Mesodermal cell (in vitro differentiated cells): ENCODE data around the gene MMP14.

ENCODE experiments used
- H3K27ac ChIP-seq: 2 replicates; pipeline ENCODE4 v1.7.0; 2013; ENCODE audit warnings: mild to moderate bottlenecking, low read depth, low read length, moderate library complexity; ENCODE audit not compliant: severe bottlenecking
- H3K36me3 ChIP-seq: 2 replicates; pipeline ENCODE4 v1.7.1; 2013; ENCODE audit warnings: mild to moderate bottlenecking, low read length, moderate library complexity; ENCODE audit not compliant: control insufficient read depth, insufficient read depth
- H3K4me1 ChIP-seq: one replicate; pipeline ENCODE4 v1.7.1; 2013; ENCODE audit warnings: mild to moderate bottlenecking, low read length; ENCODE audit not compliant: insufficient read depth, control insufficient read depth, poor library complexity, severe bottlenecking
- H3K4me3 ChIP-seq: 2 replicates; pipeline ENCODE4 v1.7.0; 2013; ENCODE audit warnings: low read length, control low read depth, mild to moderate bottlenecking; ENCODE audit not compliant: insufficient read depth, poor library complexity, severe bottlenecking; ENCODE audit errors: extremely low read depth
- H3K9me3 ChIP-seq: 2 replicates; pipeline ENCODE4 v1.7.1; 2013; ENCODE audit warnings: mild to moderate bottlenecking, low read length, moderate library complexity; ENCODE audit not compliant: control insufficient read depth
- WGBS, 2 experiments: methylation state at CpG; one replicate each; pipeline ENCODE4 v1.1.5; 2013; ENCODE audit warnings: missing lambda C conversion rate in 2 of 2; ENCODE audit not compliant: insufficient coverage in 2 of 2; 5-methylcytosine and 5-hydroxymethylcytosine counted together

Gene MMP14

GRCh38 chr14:22864979-22865378 lies 28.6 kb downstream of the MMP14 start:
- Histone ChIP-seq H3K36me3 (no peaks in the 10 kb centered on the region), H3K4me3 (no peak overlapping the region), H3K4me1 (no peaks in the 10 kb centered on the region), H3K27ac (no peak overlapping the region), H3K9me3 (no peaks in the 10 kb centered on the region)
- WGBS, 2 experiments, result 80% methylated on average over 1 of the region's 4 CpGs; no CpG with 5 or more reads in 1 of the 2 experiments

- no peak overlapping the region for H3K27ac ChIP-seq
- no peaks in the 10 kb centered on the region for H3K36me3 ChIP-seq
- no peaks in the 10 kb centered on the region for H3K4me1 ChIP-seq
- H3K4me3 ChIP-seq, result no peak overlapping the region
- H3K9me3 ChIP-seq, result no peaks in the 10 kb centered on the region
- 38 to 45% methylated on average over 1 to 2 of the region's 6 CpGs for WGBS, 2 experiments
These were observed 29.3 kb downstream of the MMP14 start for GRCh38 chr14:22865424-22866405.

GRCh38 chr14:22866874-22867273 lies 30.5 kb downstream of the MMP14 start:
- 98 to 100% methylated on average over 3 to 5 of the region's 5 CpGs for WGBS, 2 experiments
- no peaks in the 10 kb centered on the region for H3K36me3 ChIP-seq

GRCh38 chr14:22870811-22871223 lies 34.4 kb downstream of the MMP14 start:
- H3K4me1 ChIP-seq, result no peaks in the 10 kb centered on the region
- WGBS, 2 experiments, result no CpG with 5 or more reads among the region's 1 CpG
- peak overlapping the region; percentile 86 for H3K27ac ChIP-seq
- no peaks in the 10 kb centered on the region for H3K9me3 ChIP-seq
- H3K4me3 ChIP-seq, result peak overlapping the region; percentile 90
- H3K36me3 ChIP-seq, result peaks cover 28% of the 10 kb centered on the region

More at GRCh38 chr14:22866874-22867273, 30.5 kb downstream of the MMP14 start:
- Histone ChIP-seq H3K4me1 (no peaks in the 10 kb centered on the region), H3K27ac (no peak overlapping the region), H3K4me3 (no peak overlapping the region), H3K9me3 (no peaks in the 10 kb centered on the region)

- Histone ChIP-seq H3K4me3 (peak within 1 kb of the TSS; percentile 90), H3K4me1 (no peaks in the 10 kb centered on the region), H3K36me3 (peaks cover 34% of the 10 kb centered on the region), H3K9me3 (no peaks in the 10 kb centered on the region), H3K27ac (peak within 1 kb of the TSS; percentile 86)
- whole genome bisulfite sequencing, 2 experiments, result 0% methylated on average over 38 to 42 of the region's 50 CpGs
These were observed 35.0 kb downstream of the MMP14 start, which contains the start of gene LRP10 for GRCh38 chr14:22871224-22872032. LRP10 (plus strand) TSS chr14:22871740; CDS start chr14:22872304, 564 bp downstream.

- 0% methylated on average over 32 to 39 of the region's 45 CpGs for WGBS, 2 experiments
These were observed 35.8 kb downstream of the MMP14 start for GRCh38 chr14:22872033-22872832.

GRCh38 chr14:22872833-22873520 lies 36.6 kb downstream of the MMP14 start:
- WGBS, 2 experiments, result 70 to 71% methylated on average over 7 to 10 of the region's 10 CpGs
- H3K9me3 ChIP-seq, result no peaks in the 10 kb centered on the region
- H3K27ac ChIP-seq, result peak overlapping the region; percentile 86
- no peaks in the 10 kb centered on the region for H3K4me1 ChIP-seq
- peaks cover 46% of the 10 kb centered on the region for H3K36me3 ChIP-seq
- H3K4me3 ChIP-seq, result peak overlapping the region; percentile 90

More at GRCh38 chr14:22872033-22872832, 35.8 kb downstream of the MMP14 start:
- H3K36me3 ChIP-seq, result peaks cover 39% of the 10 kb centered on the region
- peak overlapping the region; percentile 90 for H3K4me3 ChIP-seq
- peak overlapping the region; percentile 86 for H3K27ac ChIP-seq
- H3K4me1 ChIP-seq, result no peaks in the 10 kb centered on the region
- no peaks in the 10 kb centered on the region for H3K9me3 ChIP-seq

GRCh38 chr14:22875003-22875747 lies 38.8 kb downstream of the MMP14 start:
- Histone ChIP-seq H3K9me3 (no peaks in the 10 kb centered on the region), H3K4me1 (no peaks in the 10 kb centered on the region), H3K4me3 (no peak overlapping the region), H3K27ac (no peak overlapping the region), H3K36me3 (peaks cover 52% of the 10 kb centered on the region)
- WGBS, 2 experiments, result 98% methylated on average over 12 to 13 of the region's 15 CpGs

GRCh38 chr14:22875748-22876319 lies 39.4 kb downstream of the MMP14 start:
- Histone ChIP-seq H3K4me1 (no peaks in the 10 kb centered on the region), H3K4me3 (no peak overlapping the region), H3K9me3 (no peaks in the 10 kb centered on the region), H3K36me3 (peaks cover 52% of the 10 kb centered on the region), H3K27ac (no peak overlapping the region)
- WGBS, 2 experiments, result 98 to 99% methylated on average over 19 to 20 of the region's 20 CpGs
